Pons (tissue), 1 donor: ENCODE data around the gene ZNRF1.
A peak's percentile ranks its signal among the peaks of the same experiment; 100 is the strongest.
"Not testable (repeated sequence)": the region's sequence is repeated elsewhere in the genome, so short reads cannot be mapped to it uniquely, and the experiment has no call there.

ENCODE experiments used
- DNase-seq: peaks from one replicate; pipeline ENCODE4 v3.0.0-alpha.2; 2016; ENCODE audit warnings: low spot score

ZNRF1 gene

GRCh38 chr16:75079346-75079926 lies 80.6 kb downstream of the ZNRF1 start:
- no peak for DNase-seq

DNA sequence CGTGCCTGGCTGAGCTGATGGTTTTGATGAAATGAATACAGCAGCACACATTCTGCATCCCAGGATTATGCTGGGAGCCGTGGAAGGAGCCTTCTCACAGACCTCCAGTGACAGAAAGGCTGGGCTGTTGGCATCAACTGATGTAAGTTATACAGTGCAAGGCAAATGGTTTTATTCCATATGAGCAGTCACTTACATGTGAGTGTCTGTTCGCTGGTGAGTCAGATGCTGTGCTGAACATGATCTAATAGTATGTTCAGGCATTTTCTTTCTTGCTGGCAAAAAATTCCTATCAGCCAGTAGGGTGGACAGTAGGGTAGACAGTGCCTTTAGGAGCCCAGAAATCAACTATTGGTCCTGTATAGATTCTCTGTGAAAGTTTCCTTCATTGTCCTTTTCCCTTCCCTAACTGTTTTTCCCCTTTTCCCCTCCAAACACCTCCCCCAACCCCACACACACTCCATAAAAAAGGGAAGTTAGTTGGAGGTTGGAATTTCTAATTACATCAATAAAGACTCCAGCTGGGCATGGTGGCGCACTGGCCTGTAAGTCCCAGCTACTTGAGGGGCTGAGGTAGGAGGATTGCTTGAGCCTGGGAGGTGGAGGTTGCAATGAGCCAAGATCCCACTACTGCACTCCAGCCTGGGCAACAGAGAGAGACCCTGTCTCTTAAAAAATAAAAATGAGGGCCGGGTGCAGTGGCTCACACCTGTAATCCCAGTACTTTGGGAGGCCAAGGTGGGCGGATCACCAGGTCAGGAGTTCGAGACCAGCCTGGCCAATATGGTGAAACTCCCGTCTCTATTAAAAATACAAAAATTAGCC lies 81.6 kb downstream of the ZNRF1 start:
- no peak for DNase-seq

DNA sequence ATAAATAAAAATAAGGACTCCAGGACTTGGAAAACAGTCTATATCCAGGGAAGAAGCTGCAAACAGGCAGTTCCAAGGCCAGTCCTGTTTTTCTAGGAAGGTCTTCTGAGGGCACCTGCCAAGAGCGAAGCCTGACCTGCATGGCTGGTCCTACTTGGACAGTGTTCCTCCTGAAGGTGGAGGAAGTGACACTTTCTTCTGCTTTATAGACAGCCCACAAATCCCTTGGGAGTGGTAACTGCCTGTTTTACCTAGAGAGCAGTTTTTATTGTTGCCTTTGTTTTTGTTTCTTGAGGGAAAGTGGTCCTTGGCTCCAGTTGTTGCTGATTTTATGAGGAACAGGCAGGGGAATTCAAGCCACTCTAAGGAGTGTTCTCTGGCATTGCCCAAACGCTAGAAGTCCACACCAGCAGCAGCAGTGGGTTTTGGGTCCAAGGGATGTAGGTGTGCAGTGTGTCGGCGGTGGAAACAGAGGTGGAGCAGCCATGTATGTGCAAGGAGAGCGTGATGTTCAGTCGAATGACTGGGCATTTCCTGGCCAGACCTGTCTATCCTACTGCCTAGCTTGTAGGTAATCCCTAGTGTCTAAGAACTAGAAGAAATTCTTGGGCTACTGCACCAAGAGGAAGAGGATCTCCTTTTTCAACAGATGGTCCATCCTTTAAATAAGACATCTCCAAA lies 82.5 kb downstream of the ZNRF1 start:
- DNase-seq: no peak

DNA sequence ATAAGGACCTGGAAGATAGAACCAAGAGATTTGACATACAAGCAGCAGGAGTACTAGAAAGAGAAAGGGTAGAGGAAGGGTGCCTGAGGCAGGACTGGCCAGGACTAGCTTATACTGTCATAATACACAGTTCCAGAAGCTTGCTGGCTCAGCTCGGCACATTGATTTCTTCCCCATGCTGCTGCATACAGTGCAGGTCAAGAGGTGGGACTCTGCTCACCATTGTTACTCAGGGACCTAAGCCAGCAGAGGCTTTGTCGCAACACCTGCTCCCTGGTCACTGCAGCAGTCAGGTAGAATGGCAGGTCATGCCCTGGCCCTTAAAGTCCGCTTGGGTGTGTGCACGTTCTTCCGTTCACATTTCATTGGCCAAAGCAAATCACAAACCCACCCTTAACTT lies 85.0 kb downstream of the ZNRF1 start:
- DNase-seq: no peak

GRCh38 chr16:75085556-75085955 lies 86.7 kb downstream of the ZNRF1 start:
- no peak for DNase-seq

DNA sequence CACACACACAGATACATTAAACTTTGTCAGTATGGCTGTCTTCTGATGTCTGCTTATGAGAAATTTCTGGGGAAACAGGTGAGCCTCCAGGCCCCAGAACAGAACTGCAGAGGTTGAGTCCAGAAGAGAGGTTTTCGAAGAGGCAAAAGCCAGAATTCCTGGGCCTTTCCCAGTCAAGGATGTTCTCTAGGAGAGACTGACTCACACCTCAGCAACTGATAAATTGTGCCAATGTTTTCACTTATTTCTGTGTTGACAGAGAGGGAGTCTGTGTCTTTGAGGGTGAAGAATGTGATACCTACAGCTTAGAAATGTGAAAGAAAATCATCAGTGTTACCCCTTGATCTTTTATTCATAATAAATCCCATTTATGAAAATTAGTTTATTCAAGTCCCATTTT lies 87.5 kb downstream of the ZNRF1 start:
- no peak for DNase-seq

DNA sequence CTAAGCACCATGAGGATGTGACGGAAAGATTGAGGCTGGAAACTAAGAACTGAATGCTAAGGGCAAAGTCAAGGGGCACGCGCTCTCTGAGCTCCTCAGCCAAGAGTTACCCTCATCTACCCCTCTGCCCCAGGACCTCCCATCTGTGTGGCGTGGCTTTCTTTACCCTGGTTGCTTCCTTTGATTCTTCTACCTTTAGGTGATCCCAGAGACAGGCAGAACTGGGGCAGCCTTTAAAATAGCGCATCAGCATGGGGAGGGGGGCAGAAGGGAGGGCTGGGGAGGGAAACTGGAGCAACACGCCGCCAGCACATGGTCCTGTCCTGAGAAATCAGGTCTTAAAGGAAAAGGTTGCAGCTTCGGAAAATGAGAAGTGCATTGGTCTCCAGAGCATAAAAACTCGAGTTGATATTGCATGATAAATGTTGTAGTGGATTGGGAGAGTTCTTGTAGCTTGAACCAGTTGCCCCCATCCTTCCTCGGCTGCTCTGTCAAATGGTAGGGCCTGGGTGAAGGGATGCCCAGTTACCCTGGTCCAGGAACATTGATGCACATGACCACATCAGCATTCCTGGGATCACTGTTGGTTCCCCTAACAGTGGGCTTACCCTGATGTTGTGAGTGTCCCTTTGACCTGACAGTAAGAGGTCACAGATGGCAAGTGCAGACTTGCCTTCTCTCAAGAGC lies 88.0 kb downstream of the ZNRF1 start:
- DNase-seq: no peak

GRCh38 chr16:75087375-75087979 lies 88.7 kb downstream of the ZNRF1 start:
- no peak for DNase-seq

- no peak for DNase-seq
Observed at GRCh38 chr16:75088216-75088615, 89.4 kb downstream of the ZNRF1 start.

DNA sequence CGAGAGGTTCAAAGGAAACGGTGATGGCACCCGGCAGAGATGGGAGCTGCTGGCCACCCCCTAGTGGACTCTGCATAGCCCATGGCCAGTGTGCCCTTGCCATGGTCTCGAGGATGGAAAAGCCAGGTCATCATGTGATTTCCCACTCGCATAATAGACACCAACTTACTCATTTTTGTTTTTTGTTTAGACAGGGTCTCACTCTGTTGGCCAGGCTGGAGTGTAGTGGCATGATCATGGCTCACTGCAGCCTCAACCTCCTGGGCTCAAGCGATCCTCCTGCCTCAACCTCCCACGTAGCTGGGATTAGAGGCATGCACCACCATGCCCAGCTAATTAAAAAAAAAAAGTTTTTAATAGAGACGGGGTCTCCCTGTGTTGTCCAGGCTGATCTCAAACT lies 90.1 kb downstream of the ZNRF1 start:
- no peak for DNase-seq

- no peak for DNase-seq
Observed at GRCh38 chr16:75089486-75090202, 90.8 kb downstream of the ZNRF1 start.

DNA sequence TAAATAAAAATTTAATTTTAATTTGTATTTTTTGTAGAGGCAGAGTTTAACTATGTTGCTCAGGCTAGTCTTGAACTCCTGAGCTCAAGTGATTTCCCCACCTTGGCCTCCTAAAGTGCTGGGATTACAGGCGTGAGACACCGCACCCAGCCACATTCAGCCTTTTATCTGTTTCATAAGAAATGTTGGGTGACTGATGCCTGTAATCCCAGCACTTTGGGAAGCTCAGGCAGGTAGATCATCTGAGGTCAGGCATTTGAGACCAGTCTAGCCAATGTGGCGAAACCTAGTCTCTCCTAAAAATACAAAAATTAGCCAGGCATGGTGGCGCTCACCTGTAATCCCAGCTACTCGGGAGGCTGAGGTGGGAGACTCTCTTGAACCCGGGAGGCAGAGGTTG lies 92.1 kb downstream of the ZNRF1 start:
- not testable (repeated sequence) for DNase-seq

DNA sequence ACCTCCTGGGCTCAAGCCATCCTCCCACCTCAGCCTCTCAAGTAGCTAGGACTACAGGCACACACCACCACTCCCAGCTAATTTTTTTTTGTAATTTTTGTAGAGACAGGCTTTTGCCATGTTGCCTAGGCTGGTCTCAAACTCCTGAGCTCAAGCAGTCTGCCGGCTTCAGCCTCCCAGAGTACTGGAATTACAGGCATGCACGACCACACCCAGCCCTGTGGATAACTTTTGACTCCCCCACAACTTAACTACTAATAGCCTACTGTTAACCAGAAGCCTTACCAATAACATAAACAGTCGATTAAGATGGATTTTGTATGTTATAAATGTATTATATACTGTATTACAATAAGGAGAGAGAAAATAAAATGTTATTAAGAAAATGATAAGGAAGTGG lies 92.8 kb downstream of the ZNRF1 start:
- DNase-seq: not testable (repeated sequence)

GRCh38 chr16:75092777-75093176 lies 94.0 kb downstream of the ZNRF1 start:
- DNase-seq: no peak

GRCh38 chr16:75093598-75094540 lies 95.0 kb downstream of the ZNRF1 start:
- no peak for DNase-seq

GRCh38 chr16:75095204-75095621 lies 96.4 kb downstream of the ZNRF1 start:
- DNase-seq: peak; percentile 57

GRCh38 chr16:75096656-75097055 lies 97.8 kb downstream of the ZNRF1 start:
- DNase-seq: no peak

- no peak for DNase-seq
Observed at GRCh38 chr16:75097191-75097761, 98.5 kb downstream of the ZNRF1 start.

GRCh38 chr16:75097941-75098901 lies 99.4 kb downstream of the ZNRF1 start:
- DNase-seq: no peak
